Measurements from ENCODE around the gene STEAP3. TPM values are rescaled to one million over a fixed set of nuclear protein-coding genes. Genes with fewer than 3 reads are reported as not detected.
"Not testable (repeated sequence)": the region's sequence is repeated elsewhere in the genome, so short reads cannot be mapped to it uniquely, and the experiment has no call there.

The STEAP3 gene
- polyA plus RNA-seq, 4 donors: 1.4 to 1.9 (median 1.7) TPM

DNA sequence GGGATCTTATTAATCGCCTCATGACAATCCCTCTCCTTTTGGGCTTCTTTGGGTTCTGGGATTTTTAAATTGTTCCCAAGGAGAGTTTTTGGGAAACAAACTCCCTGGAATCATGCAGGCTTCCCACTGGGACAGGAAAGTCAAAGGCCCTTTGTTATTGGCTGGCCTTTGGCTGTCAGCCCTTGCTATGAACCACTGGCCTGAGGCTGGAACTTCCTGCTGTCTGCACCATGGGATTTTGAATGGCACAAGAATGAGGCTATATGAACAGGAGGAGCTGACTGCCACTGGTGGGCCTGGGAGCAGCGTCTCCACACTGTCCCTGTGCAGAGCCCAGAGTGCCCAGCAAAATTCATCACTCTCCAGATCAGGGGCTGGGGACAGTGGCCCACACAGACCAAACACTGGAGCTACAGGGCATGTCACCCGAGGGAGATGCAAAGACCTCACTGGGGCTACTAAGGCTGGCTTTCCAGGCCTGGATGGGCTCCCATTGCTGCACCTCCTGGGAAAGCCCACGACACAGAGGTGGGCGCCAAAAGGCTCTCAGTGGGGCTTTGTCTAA, 35.7 kb downstream of the STEAP3 start:
- DNase-seq (ENCODE audit: low read depth in 4 of 4, low spot score in 3 of 4): no peak

DNA sequence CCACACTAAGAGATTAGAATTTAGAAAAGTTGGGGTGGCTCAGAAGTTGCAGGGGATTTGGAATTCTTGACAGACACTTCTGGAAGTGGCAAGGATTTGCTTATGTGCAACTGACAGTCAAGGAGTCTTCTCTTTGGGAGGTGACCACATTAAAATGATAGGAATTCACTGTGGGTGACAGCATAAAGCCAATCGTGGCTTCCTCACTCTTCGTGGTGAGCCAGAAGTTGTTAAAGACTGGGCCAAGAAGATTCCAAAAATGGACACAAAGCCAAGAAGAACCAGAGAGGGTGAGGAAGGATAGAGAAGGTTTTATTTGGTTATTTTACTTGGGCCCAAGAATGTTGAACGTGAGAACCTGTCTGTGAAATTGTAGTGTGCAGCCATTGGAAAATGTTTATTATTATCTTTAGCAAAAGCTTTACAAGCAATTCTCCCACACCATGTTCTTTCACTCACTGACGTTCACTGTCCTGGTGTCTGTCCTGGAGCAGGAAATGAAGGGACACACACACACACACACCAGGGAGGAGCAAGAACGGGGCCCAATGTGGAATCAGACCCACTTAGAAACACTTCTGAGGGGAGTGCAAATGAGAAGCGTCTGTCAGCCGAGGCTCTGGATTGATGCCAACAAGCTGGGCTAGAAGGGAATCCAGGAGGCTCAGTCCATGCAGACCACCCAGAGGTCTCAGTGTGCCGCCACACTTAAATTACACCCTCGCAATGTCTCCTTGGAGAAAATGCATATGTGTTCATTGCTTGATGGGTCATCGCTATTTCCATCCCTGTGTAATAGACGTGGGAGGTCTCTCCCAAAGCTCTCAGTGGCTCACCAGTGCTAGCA, 37.2 kb downstream of the STEAP3 start:
- DNase-seq (ENCODE audit: low read depth in 4 of 4, low spot score in 3 of 4): no peak

- no peak for DNase-seq (ENCODE audit: low read depth in 4 of 4, low spot score in 3 of 4)
Measured at GRCh38 chr2:119261493-119262225, 38.0 kb downstream of the STEAP3 start.

- no peak for DNase-seq (ENCODE audit: low read depth in 4 of 4, low spot score in 3 of 4)
Measured at GRCh38 chr2:119263025-119263424, 39.4 kb downstream of the STEAP3 start.

GRCh38 chr2:119263656-119264055, 40.0 kb downstream of the STEAP3 start:
- no peak for DNase-seq (ENCODE audit: low read depth in 4 of 4, low spot score in 3 of 4)

- no peak for DNase-seq (ENCODE audit: low read depth in 4 of 4, low spot score in 3 of 4)
Measured at GRCh38 chr2:119264781-119265692, 41.4 kb downstream of the STEAP3 start.

DNA sequence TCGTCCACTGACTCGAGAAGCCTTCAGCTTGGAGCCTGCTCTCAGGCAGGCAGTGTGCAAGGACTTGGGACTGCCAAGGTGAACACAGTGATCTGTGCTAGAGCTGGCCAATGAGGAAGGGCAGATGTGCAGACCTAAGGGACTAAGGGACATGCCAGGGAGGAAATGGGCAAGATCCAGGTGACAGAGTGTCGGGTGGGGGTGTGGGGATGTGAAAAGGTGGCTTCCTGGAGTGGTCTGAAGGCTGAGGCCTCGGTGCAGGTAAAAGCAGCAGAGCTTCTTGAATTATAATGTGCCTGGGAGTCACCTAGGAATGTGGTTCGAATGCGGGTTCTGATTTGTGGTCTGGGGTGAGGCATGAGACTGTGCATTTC, 42.0 kb downstream of the STEAP3 start:
- DNase-seq (ENCODE audit: low read depth in 4 of 4, low spot score in 3 of 4): no peak

DNA sequence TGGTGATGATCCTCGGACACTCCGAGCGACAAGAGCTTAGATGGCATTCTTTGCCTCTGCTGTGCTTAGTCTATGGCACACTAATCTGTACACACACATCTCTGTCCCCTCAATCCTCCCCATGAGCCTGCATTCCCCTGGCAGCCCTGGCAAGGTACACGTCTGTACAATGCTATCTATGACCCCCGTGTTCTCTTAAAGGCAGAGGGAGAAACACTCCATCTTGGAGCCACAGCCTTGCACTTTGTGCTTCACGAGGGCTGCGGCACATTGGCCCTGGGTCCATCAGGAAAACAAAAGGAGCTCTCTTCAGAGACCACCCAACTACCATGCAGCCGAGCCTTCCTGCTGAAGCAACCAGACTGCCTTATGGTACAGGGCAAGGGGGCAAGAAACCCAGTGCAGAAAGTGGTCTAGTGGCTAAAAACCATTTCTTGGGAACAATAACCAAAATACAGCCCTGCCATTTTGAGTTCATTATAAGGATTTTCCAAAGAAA, 42.5 kb downstream of the STEAP3 start:
- no peak for DNase-seq (ENCODE audit: low read depth in 4 of 4, low spot score in 3 of 4)

GRCh38 chr2:119267604-119268003, 44.0 kb downstream of the STEAP3 start:
- DNase-seq (ENCODE audit: low read depth in 4 of 4, low spot score in 3 of 4): no peak

DNA sequence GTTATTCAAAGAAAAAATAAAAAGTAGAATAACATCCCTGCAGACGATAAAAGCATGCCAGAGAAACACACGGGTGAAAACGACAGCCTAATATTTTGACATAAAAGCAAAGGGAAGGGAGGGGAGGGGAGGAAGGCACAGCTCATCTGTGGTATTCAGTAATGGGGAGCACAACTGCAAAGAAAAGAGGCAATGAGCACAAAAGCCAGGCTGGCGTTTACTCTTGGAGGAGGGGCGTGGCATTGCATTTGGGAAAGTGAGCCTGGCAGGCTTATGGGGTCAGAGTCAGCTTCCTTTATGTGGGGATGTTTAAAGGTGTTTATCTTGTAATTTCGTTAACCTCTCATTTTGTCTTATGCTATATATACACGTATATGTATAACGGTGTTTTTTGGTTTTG, 53.2 kb downstream of the STEAP3 start:
- no peak for DNase-seq (ENCODE audit: low read depth in 4 of 4, low spot score in 3 of 4)

DNA sequence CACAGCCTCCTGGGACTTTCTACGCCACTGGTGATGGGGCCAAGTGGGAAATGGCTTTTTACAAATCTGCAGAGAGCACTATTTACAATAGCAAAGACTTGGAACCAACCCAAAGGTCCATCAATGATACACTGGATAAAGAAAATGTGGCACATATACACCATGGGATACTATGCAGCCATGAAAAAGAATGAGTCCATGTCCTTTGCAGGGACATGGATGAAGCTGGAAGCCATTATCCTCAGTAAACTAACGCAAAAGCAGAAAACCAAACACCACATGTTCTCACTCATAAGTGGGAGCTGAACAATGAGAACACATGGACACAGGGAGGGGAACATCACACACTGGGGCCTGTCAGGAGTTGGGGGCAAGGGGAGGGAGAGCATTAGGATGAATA, 54.8 kb downstream of the STEAP3 start:
- DNase-seq (ENCODE audit: low read depth in 4 of 4, low spot score in 3 of 4): not testable (repeated sequence)

GRCh38 chr2:119278946-119279345, 55.3 kb downstream of the STEAP3 start:
- no peak for DNase-seq (ENCODE audit: low read depth in 4 of 4, low spot score in 3 of 4)

GRCh38 chr2:119279666-119280065, 56.0 kb downstream of the STEAP3 start:
- DNase-seq (ENCODE audit: low read depth in 4 of 4, low spot score in 3 of 4): no peak

DNA sequence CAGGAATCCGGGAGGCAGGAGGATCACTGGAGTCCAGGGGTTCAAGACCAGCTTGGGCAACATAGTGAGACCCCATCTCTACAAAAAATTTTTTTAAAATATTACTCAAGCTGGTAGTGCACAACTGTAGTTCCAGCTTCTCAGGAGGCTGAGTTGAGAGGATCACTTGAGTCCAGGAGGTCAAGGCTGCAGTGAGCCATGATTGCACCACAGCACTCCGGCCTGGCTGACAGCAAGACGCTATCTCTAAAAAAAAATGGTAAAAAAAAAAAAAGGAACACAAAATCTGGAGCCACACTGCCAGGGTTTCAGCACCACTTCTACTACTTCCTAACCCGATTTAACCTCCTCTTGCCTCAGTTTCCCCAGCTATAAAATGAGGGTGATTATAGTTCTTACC, 57.0 kb downstream of the STEAP3 start:
- no peak for DNase-seq (ENCODE audit: low read depth in 4 of 4, low spot score in 3 of 4)

- DNase-seq (ENCODE audit: low read depth in 4 of 4, low spot score in 3 of 4): no peak
Measured at GRCh38 chr2:119282146-119282995, 58.7 kb downstream of the STEAP3 start.

DNA sequence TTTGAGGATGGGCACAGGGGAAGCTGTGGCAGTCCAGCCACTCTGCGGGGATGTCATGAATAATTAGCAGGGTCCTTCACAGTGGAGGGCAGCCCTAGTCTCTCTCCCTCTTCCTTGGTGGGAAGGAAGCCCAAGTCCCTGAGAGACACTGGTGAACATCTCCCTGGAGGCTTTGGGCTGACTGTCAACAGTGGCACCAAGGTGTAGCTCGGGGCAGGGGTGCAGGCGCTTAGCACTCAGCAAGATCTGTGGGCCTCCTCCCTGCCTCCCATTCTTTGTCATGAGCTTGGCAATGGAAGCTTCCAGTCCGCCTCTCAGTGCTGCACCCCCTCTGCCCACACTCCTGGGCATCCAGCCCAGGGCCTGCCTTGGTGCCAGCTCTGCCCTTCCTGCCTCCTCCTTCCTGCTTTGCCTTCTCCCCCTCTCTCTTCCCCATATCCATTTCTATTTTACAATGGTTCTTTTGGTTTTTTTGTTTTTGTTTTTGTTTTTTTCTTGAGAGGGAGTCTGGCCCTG, 59.4 kb downstream of the STEAP3 start:
- DNase-seq (ENCODE audit: low read depth in 4 of 4, low spot score in 3 of 4): no peak

- DNase-seq (ENCODE audit: low read depth in 4 of 4, low spot score in 3 of 4): no peak
Measured at GRCh38 chr2:119283873-119284331, 60.3 kb downstream of the STEAP3 start.

DNA sequence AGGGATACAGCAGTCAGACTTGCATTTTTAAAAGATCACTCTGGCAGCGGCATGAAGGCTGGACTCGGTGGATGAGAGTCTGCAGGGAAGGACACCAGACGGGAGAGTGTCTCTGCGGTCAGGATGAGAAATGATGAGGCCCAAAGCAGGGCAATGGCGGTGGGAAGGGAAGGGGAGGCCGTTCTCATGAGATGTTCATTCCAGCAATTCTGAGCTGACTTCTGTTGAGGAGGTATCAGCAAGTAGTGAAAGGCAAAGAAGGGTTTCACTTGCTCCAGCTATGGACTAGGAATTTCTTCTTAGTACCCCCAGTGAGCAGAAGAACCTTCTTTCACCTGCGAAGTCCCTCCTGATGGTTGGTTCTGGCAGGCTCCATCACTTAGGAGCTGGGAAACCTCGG, 63.0 kb downstream of the STEAP3 start:
- DNase-seq (ENCODE audit: low read depth in 4 of 4, low spot score in 3 of 4): no peak

DNA sequence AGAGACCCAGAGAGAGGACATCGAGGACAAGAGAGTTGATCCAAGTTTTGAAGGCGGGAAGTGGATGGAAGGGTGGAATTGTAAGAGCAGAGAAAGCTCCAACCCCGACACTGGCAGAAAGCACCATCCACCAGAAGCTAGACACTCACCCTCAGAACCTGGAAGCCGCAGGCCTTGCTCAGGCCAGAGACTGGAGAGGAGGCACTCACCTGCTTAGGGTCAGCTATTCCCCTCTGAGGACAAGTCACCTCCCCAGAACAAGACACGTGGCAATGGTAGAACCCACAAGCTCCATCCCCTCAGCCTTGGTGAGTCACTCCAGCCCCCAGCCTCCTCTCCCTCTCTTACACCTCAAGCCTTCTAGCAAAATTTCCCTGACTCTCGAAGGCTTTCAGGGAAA, 64.9 kb downstream of the STEAP3 start:
- no peak for DNase-seq (ENCODE audit: low read depth in 4 of 4, low spot score in 3 of 4)
